Stomach (tissue), 4 donors: ENCODE results near the gene FXR2.

Experiments used
- CTCF ChIP-seq, 7 experiments: fragments of 450-650 bp in 4 of 7; fragments of 200-600 bp in 3 of 7; sonication (generic) in 3 of 7; IDR thresholded peaks; one replicate each; pipeline ENCODE4 v1.5.1; 2016 to 2019; ENCODE audit warnings: antibody characterized with exemption in 7 of 7, control low read depth in 2 of 7, mild to moderate bottlenecking in 1 of 7
- POLR2AphosphoS5 ChIP-seq, 3 donors: sonication (generic); formaldehyde crosslinking; IDR thresholded peaks; one replicate each; pipeline ENCODE4 v1.6.1; 2016; ENCODE audit warnings: antibody characterized with exemption in 3 of 3

GRCh38 chr17:7656958-7657609 is 42.4 kb upstream of the FXR2 start:
- no peak for TF ChIP-seq POLR2AphosphoS5 (IDR thresholded peaks at IDR 0.05)
- no peak for TF ChIP-seq CTCF (IDR thresholded peaks at IDR 0.05)
